Loucy (cell line): Measurements from ENCODE around the gene CELF2.
"Not testable (repeated sequence)": the region's sequence is repeated elsewhere in the genome, so short reads cannot be mapped to it uniquely, and the experiment has no call there.

ENCODE experiments used
- H2AFZ ChIP-seq: fragments of 200-600 bp; sonication (generic); 2 replicates; pipeline ENCODE4 v1.6.0; 2016; ENCODE audit warnings: antibody characterized with exemption, mild to moderate bottlenecking, low read length, moderate library complexity
- H3F3A ChIP-seq: fragments of 200-600 bp; 2 replicates; pipeline ENCODE4 v1.6.0; 2016; ENCODE audit warnings: antibody characterized with exemption, low read depth, mild to moderate bottlenecking
- H3K27me3 ChIP-seq: fragments of 200-600 bp; sonication (generic); 2 replicates; pipeline ENCODE4 v1.6.1; 2014; ENCODE audit warnings: low read length, mild to moderate bottlenecking; ENCODE audit not compliant: insufficient read depth, poor library complexity, severe bottlenecking
- H3K36me3 ChIP-seq: fragments of 200-600 bp; sonication (generic); 2 replicates; pipeline ENCODE4 v1.6.1; 2016; ENCODE audit warnings: low read length; ENCODE audit not compliant: insufficient read depth
- H3K4me1 ChIP-seq: fragments of 200-600 bp; sonication (generic); 2 replicates; pipeline ENCODE4 v1.5.1; 2014; ENCODE audit warnings: low read length, mild to moderate bottlenecking; ENCODE audit not compliant: insufficient read depth, poor library complexity, severe bottlenecking
- H3K4me2 ChIP-seq: fragments of 200-600 bp; sonication (generic); 2 replicates; pipeline ENCODE4 v1.6.0; 2014; ENCODE audit warnings: antibody characterized with exemption, low read length, low read depth, mild to moderate bottlenecking; ENCODE audit not compliant: poor library complexity, severe bottlenecking
- H3K4me3 ChIP-seq: fragments of 200-600 bp; sonication (generic); 2 replicates; pipeline ENCODE4 v1.5.1; 2014; ENCODE audit warnings: low read length, mild to moderate bottlenecking, mixed read lengths; ENCODE audit not compliant: poor library complexity, severe bottlenecking
- H3K79me2 ChIP-seq: fragments of 200-600 bp; sonication (generic); 2 replicates; pipeline ENCODE4 v1.6.1; 2014; ENCODE audit warnings: low read length; ENCODE audit not compliant: insufficient read depth
- H3K9ac ChIP-seq: fragments of 200-600 bp; sonication (generic); 2 replicates; pipeline ENCODE4 v1.6.0; 2014; ENCODE audit warnings: mild to moderate bottlenecking, low read depth, low read length, moderate library complexity; ENCODE audit not compliant: poor library complexity, severe bottlenecking
- H3K9me2 ChIP-seq: fragments of 200-600 bp; sonication (generic); replicated peaks from 2 replicates; pipeline ENCODE4 v1.6.1; 2016; ENCODE audit warnings: low read depth, low read length, mixed read lengths
- H3K9me3 ChIP-seq: fragments of 200-600 bp; sonication (generic); 2 replicates; pipeline ENCODE4 v1.6.1; 2014; ENCODE audit warnings: mild to moderate bottlenecking, antibody characterized with exemption, low read length, low read depth; ENCODE audit not compliant: insufficient read depth
- H4K20me1 ChIP-seq: fragments of 200-600 bp; sonication (generic); 2 replicates; pipeline ENCODE4 v1.6.0; 2014; ENCODE audit warnings: antibody characterized with exemption, low read length, mild to moderate bottlenecking; ENCODE audit not compliant: insufficient read depth, poor library complexity, severe bottlenecking
- EZH2phosphoT487 ChIP-seq: fragments of 200-600 bp; IDR thresholded peaks from 2 replicates; pipeline ENCODE4 v1.6.1; 2018; ENCODE audit warnings: antibody characterized with exemption, mild to moderate bottlenecking, moderate library complexity, borderline replicate concordance
- TF ChIP-seq, protein P1 (sequence below): fragments of 200-600 bp; sonication (generic); conservative IDR thresholded peaks from 2 replicates; pipeline ENCODE4 v1.5.1; 2014; ENCODE audit warnings: mild to moderate bottlenecking, antibody characterized with exemption, low read length

The CELF2 gene

DNA sequence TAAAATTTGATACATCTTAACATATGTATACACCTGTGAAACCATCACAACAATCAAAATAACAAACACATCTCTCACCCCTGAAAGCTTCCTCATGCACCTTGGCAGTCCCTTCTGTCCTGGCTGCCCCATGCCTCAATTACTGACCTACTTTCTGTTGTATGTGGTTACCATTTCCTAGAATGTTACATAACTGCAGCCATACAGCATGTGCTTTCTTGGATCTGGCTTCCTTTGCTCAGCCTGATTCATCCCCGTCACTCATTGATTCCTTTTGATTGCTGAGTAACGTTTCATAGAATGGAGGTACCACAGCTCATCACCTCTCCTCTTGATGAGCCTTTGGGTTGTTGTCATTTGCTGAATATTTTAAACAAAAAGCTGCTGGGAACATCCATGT is 165.3 kb downstream of the CELF2 start:
- H3F3A ChIP-seq = peaks cover 5% of the 10 kb centered on the region
- H2AFZ ChIP-seq = no peak overlapping the region
- peak overlapping the region; percentile 24 for H3K4me3 ChIP-seq
- H3K9me2 ChIP-seq = no peaks in the 10 kb centered on the region
- peaks cover 98% of the 10 kb centered on the region for H3K79me2 ChIP-seq
- H3K36me3 ChIP-seq = peaks cover 92% of the 10 kb centered on the region
- peak overlapping the region; percentile 45 for H3K4me2 ChIP-seq
- H3K4me1 ChIP-seq = peaks cover 86% of the 10 kb centered on the region
- TF ChIP-seq EZH2phosphoT487 = no peak
- TF ChIP-seq, protein P1, sequence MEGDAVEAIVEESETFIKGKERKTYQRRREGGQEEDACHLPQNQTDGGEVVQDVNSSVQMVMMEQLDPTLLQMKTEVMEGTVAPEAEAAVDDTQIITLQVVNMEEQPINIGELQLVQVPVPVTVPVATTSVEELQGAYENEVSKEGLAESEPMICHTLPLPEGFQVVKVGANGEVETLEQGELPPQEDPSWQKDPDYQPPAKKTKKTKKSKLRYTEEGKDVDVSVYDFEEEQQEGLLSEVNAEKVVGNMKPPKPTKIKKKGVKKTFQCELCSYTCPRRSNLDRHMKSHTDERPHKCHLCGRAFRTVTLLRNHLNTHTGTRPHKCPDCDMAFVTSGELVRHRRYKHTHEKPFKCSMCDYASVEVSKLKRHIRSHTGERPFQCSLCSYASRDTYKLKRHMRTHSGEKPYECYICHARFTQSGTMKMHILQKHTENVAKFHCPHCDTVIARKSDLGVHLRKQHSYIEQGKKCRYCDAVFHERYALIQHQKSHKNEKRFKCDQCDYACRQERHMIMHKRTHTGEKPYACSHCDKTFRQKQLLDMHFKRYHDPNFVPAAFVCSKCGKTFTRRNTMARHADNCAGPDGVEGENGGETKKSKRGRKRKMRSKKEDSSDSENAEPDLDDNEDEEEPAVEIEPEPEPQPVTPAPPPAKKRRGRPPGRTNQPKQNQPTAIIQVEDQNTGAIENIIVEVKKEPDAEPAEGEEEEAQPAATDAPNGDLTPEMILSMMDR = no peak
- no peaks in the 10 kb centered on the region for H3K27me3 ChIP-seq
- peaks cover 83% of the 10 kb centered on the region for H4K20me1 ChIP-seq
- H3K9ac ChIP-seq = no peak overlapping the region
- no peaks in the 10 kb centered on the region; the same call in 1 of the 2 replicates for H3K9me3 ChIP-seq

DNA sequence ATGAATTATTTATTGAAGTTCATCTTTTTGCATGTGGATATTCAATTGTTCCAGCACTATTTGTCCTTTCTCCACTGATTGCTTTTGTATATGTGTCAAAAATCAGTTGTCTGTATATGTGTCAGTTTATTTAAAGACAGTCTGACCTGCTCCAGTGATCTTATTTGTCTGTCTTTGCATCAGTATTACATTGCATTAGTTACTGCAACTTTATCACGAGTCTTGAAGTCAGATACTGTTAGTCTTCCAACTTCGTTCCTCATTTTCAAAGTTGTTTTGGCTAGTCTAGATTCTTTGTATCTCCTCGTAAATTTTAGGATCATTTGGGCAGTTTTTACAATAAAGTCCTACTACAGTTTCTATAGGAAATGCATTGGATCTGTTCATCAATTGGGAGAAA is 166.4 kb downstream of the CELF2 start:
- Histone ChIP-seq H3K4me2 (peak overlapping the region; percentile 45), H2AFZ (no peak overlapping the region), H3F3A (no peaks in the 10 kb centered on the region), H3K4me3 (peak overlapping the region; percentile 24), H3K9me2 (no peaks in the 10 kb centered on the region), H3K27me3 (no peaks in the 10 kb centered on the region), H3K4me1 (peaks cover 85% of the 10 kb centered on the region), H4K20me1 (peaks cover 91% of the 10 kb centered on the region), H3K79me2 (peaks cover 100% of the 10 kb centered on the region), H3K9me3 (no peaks in the 10 kb centered on the region; the same call in 1 of the 2 replicates), H3K36me3 (peaks cover 99% of the 10 kb centered on the region), H3K9ac (no peak overlapping the region)
- TF ChIP-seq EZH2phosphoT487 = no peak
- TF ChIP-seq, protein P1 = no peak

DNA sequence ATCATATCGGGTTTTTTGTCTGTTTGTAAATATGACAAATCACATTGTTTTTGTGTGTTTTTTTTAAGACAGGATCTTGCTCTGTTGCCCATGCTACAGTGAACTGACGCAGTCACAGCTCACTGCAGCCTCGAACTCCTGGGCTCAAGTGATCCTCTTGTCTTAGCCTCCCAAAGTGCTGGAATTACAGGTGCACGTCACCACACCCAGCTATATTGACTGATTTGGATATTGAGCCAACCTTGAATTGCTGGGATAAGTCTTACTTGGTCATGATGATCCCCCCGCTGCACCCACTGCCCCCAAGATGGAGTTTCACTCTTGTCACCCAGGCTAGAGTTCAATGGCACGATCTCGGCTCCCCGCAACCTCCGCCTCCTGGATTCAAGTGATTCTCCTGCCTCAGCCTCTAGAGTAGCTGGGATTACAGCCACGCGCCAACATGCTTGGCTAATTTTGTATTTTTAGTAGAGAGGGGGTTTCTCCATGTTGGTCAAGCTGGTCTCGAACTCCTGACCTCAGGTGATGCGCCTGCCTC is 167.5 kb downstream of the CELF2 start:
- not testable (repeated sequence) for H3K4me3 ChIP-seq, H2AFZ ChIP-seq, H3K9me3 ChIP-seq, H3K9ac ChIP-seq, H3K27me3 ChIP-seq, H3K9me2 ChIP-seq, H3F3A ChIP-seq
- Histone ChIP-seq H3K4me1 (peaks cover 83% of the 10 kb centered on the region), H4K20me1 (peaks cover 91% of the 10 kb centered on the region), H3K4me2 (peak overlapping the region; percentile 49), H3K79me2 (peaks cover 100% of the 10 kb centered on the region), H3K36me3 (peaks cover 99% of the 10 kb centered on the region)

DNA sequence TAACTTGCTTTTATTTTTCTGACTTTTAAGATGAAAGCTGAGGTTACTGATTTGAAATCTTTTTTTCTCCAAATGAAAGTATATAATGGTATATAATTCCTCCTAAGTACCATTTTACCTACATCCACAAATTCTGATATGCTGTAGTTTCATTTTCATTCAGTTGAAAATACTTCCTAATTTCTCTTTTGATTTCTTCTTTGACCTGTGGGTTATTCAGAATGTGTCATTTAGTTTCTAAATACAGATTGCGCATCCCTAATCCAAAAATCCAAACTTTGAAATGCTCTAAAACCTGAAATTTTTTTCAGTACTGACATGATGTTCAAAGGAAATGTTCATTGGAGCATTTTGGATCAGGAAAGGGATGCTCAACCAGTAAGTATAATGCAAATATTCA is 168.7 kb downstream of the CELF2 start:
- Histone ChIP-seq H3F3A (no peaks in the 10 kb centered on the region), H3K27me3 (no peaks in the 10 kb centered on the region), H3K79me2 (peaks cover 100% of the 10 kb centered on the region), H3K9me3 (no peaks in the 10 kb centered on the region; the same call in 1 of the 2 replicates), H3K36me3 (peaks cover 99% of the 10 kb centered on the region), H4K20me1 (peaks cover 99% of the 10 kb centered on the region), H3K9ac (no peak overlapping the region), H3K9me2 (no peaks in the 10 kb centered on the region), H3K4me2 (peak overlapping the region; percentile 49), H3K4me1 (peaks cover 76% of the 10 kb centered on the region), H2AFZ (no peak overlapping the region), H3K4me3 (peak overlapping the region; percentile 30)
- no peak for TF ChIP-seq EZH2phosphoT487
- TF ChIP-seq, protein P1 = no peak
